Psoas muscle (tissue), 8 donors: ENCODE measurements around the gene SPEN. TPM values are rescaled to one million over a fixed set of nuclear protein-coding genes. Genes with fewer than 3 reads are reported as not detected.
"Not testable (repeated sequence)": the region's sequence is repeated elsewhere in the genome, so short reads cannot be mapped to it uniquely, and the experiment has no call there.

Source experiments
- ATAC-seq, 4 donors: fragments of 200-7000 bp; cut with Tn5 transposase; one replicate each; pipeline ENCODE4 v1.9.1; 2020; ENCODE audit warnings: moderate library complexity in 3 of 4, mild to moderate bottlenecking in 2 of 4
- DNase-seq, 2 donors: peaks; one replicate each; pipeline ENCODE4 v3.0.0-alpha.2; 2020
- H3K27ac ChIP-seq: fragments of 200-600 bp; one replicate; pipeline ENCODE4 v1.8.0; 2022
- H3K27me3 ChIP-seq, 3 donors: fragments of 200-600 bp in 1 of 3; one replicate each; pipeline versions ENCODE4 v1.6.1 to v1.8.0; 2013 to 2022; ENCODE audit warnings: low read length in 2 of 3, mild to moderate bottlenecking in 2 of 3, moderate library complexity in 1 of 3; ENCODE audit not compliant: insufficient read depth in 3 of 3
- H3K36me3 ChIP-seq, 2 donors: fragments of 200-600 bp in 1 of 2; one replicate each; pipeline versions ENCODE4 v1.6.1 to v1.8.0; 2013 to 2022; ENCODE audit warnings: low read depth in 1 of 2, mild to moderate bottlenecking in 1 of 2, moderate library complexity in 1 of 2; ENCODE audit not compliant: insufficient read depth in 1 of 2
- H3K4me1 ChIP-seq: fragments of 200-600 bp; one replicate; pipeline ENCODE4 v1.8.0; 2022
- H3K4me3 ChIP-seq: fragments of 200-600 bp; one replicate; pipeline ENCODE4 v1.8.0; 2022; ENCODE audit warnings: mild to moderate bottlenecking
- H3K9me3 ChIP-seq: fragments of 200-600 bp; one replicate; pipeline ENCODE4 v1.8.0; 2022
- WGBS, 3 donors: extraction: QIAGEN DNeasy Blood & Tissue Kit; methylation state at CpG; one replicate each; pipeline versions ENCODE4 v1.1.6 to v1.1.7; 2013; 5-methylcytosine and 5-hydroxymethylcytosine counted together
- intact Hi-C, 2 donors: fragments of 100-400 bp; cut with DNase I; formaldehyde crosslinking; loops; one replicate each; pipeline versions ENCODE4 v1.11.0 to v1.14.2; 2022
- polyA plus RNA-seq, 3 donors: library from polyadenylated mRNA; stranded (reverse); fragments of 200-250 nt; gene quantifications; one replicate each; pipeline ENCODE4 v1.2.3, GENCODE V29; 2013
- total RNA-seq, 4 donors: library from RNA; stranded (reverse); fragmentation: NEBNext Ultra II Directional in 2 of 4; extraction: Animal tissue kit (Norgen Biotek cat#: 25700) in 2 of 4; gene quantifications; one replicate each; pipeline versions ENCODE4 v1.2.1 to v1.2.4, GENCODE V29; 2021 to 2023
- TF ChIP-seq, protein P1 (sequence below): fragments of 200-600 bp; IDR thresholded peaks from one replicate; pipeline ENCODE4 v1.8.0; 2022; ENCODE audit warnings: antibody characterized with exemption
- donor health status: healthy with polysubstance abuse.
- donor health status: DM: no; HTN: no; CAD: no; lungs with moderate emphysema.
- donor health status: Bipolar disorder and iron deficiency.
- donor health status: healthy.
- donor health status: DM: yes; HTN: yes; CAD: no.
- donor health status: DM: no; HTN: no; CAD: no.
- donor health status: DM: no; HTN: no; CAD: no.
- donor health status: DM: yes; HTN: yes; CAD: no.

The SPEN gene
- total and polyA plus RNA-seq, 7 donors = 10.2 to 46.5 (median 38.3) TPM

- no peak for DNase-seq
Observed at GRCh38 chr1:15885269-15885668, 37.8 kb downstream of the SPEN start.

DNA sequence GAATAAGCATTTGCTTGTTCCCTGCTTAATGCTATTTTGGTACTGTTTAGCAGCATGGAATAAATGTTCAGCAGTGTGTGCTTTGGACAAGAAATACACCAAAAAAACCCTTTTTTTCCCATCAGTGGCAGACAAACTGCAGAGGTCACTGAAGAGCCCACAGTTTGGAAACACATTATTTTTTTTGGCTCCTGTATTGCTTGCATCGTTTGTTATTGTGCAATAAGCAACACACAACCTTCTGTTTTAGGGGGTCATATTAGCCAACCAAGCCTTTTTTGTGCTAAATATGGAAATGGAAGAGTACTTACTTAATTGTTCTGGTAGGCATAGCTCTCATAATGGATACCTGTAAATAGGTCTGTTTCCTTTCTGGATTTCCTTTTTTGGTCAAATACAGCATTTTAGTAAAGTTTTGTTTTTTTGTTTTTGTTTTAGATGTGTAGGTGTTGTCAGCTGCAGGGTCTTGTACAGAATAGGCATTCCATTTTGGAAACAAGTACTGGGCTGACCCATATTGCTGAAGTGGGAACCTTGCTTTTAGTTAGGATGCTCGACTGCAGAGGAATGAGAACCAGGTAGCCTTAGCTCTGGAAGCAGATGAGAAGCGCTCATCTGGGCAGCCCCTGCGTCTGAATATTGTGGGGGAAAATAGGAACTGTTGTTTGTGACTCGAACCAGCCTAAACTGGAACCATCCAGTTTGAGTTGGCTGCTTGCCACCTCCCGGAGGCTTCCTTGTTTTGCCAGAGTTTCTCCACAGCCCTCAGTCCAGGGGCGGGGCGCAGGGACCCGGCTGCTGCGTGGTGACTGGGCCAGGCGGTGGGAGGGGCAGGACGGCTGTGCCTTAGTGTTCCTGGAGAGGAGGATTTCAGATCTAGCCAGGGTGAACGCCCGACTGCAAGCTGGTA, 38.4 kb downstream of the SPEN start:
- no peaks in the 10 kb centered on the region for H3K27me3 ChIP-seq
- ATAC-seq (peak; percentile 90 to 94 (median 94)), DNase-seq (peak; percentile 97 to 98)
- H3K4me3 ChIP-seq = peak overlapping the region; percentile 61
- TF ChIP-seq, protein P1, sequence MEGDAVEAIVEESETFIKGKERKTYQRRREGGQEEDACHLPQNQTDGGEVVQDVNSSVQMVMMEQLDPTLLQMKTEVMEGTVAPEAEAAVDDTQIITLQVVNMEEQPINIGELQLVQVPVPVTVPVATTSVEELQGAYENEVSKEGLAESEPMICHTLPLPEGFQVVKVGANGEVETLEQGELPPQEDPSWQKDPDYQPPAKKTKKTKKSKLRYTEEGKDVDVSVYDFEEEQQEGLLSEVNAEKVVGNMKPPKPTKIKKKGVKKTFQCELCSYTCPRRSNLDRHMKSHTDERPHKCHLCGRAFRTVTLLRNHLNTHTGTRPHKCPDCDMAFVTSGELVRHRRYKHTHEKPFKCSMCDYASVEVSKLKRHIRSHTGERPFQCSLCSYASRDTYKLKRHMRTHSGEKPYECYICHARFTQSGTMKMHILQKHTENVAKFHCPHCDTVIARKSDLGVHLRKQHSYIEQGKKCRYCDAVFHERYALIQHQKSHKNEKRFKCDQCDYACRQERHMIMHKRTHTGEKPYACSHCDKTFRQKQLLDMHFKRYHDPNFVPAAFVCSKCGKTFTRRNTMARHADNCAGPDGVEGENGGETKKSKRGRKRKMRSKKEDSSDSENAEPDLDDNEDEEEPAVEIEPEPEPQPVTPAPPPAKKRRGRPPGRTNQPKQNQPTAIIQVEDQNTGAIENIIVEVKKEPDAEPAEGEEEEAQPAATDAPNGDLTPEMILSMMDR = no peak
- H3K27ac ChIP-seq = peak overlapping the region; percentile 88
- 1 to 2% (median 1%) methylated on average over 14 of the region's 14 CpGs for WGBS, 3 donors
- intact Hi-C loops = loop anchor here (5.0 kb wide), 2 partner anchors 34 to 54 kb away; no protein-coding TSS in a partner anchor
- H3K36me3 ChIP-seq = peaks cover 0 to 3% of the 10 kb centered on the region in 2 donors
- no peaks in the 10 kb centered on the region for H3K9me3 ChIP-seq
- H3K4me1 ChIP-seq = peaks cover 62% of the 10 kb centered on the region

More at GRCh38 chr1:15885269-15885668, 37.8 kb downstream of the SPEN start:
- TF ChIP-seq, protein P1 = no peak
- 36 to 54% (median 37%) methylated on average over 5 of the region's 5 CpGs for WGBS, 3 donors
- H3K27me3 ChIP-seq = no peaks in the 10 kb centered on the region
- H3K36me3 ChIP-seq = peaks cover 0 to 4% of the 10 kb centered on the region in 2 donors
- H3K4me1 ChIP-seq = peaks cover 59% of the 10 kb centered on the region
- H3K27ac ChIP-seq = peak overlapping the region; percentile 88
- no peaks in the 10 kb centered on the region for H3K9me3 ChIP-seq
- peak overlapping the region; percentile 61 for H3K4me3 ChIP-seq
- no peak for ATAC-seq
- intact Hi-C loops = loop anchor here (5.0 kb wide), 2 partner anchors 33 to 53 kb away; no protein-coding TSS in a partner anchor

GRCh38 chr1:15886611-15887167, 39.2 kb downstream of the SPEN start:
- Histone ChIP-seq H3K27ac (peak overlapping the region; percentile 88), H3K27me3 (no peaks in the 10 kb centered on the region), H3K4me1 (peaks cover 55% of the 10 kb centered on the region), H3K9me3 (no peaks in the 10 kb centered on the region), H3K4me3 (peak overlapping the region; percentile 61), H3K36me3 (no peaks in the 10 kb centered on the region)
- peak in 1 of 4 donors; percentile 12 for ATAC-seq
- DNase-seq = no peak
- WGBS, 3 donors = 15 to 23% (median 22%) methylated on average over 4 of the region's 4 CpGs
- TF ChIP-seq, protein P1 = no peak
- intact Hi-C loops = loop anchor here (5.0 kb wide), 2 partner anchors 34 to 54 kb away; no protein-coding TSS in a partner anchor

DNA sequence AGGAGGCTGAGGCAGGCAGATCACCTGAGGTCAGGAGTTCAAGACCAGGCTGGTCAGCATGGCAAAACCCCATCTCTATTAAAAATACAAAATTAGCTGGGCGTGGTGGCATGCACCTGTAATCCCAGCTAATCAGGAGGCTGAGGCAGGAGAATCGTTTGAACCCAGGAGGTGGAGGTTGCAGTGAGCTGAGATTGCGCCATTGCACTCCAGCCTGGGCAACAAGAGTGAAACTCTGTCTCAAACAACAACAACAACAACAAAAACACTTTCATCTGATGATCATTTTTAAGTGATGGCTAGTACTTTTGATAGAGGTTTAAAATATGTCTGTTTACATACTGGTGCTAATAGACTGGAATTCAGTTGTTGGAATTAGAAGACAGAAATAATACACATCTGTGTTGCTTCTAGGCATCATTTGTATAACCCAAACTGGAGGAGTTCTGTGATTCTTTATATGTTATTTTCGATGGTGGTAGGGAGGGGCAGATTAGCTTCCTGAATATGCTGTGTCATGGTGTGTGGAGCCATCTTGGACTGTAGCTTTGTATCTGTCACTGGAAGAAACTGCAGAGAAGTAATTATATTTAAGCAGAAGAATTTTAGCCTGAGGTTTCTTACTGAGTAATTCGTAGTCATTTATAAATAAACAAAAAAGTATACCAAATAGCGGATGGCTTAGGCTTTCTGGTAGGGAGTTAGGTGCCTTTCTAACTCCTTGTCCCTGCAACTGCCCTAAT, 45.5 kb downstream of the SPEN start:
- H3K27ac ChIP-seq = peak overlapping the region; percentile 44
- H3K9me3 ChIP-seq, H3K27me3 ChIP-seq, intact Hi-C loops, DNase-seq, H3K36me3 ChIP-seq, H3K4me3 ChIP-seq: not testable (repeated sequence)
- H3K4me1 ChIP-seq = peaks cover 32% of the 10 kb centered on the region
- peak in 2 of 4 donors; percentile 44 to 50 for ATAC-seq
- 78 to 84% (median 81%) methylated on average over 6 of the region's 6 CpGs for WGBS, 3 donors
